ENCODE data around the gene TMUB2. TPM values are rescaled to one million over a fixed set of nuclear protein-coding genes. Genes with fewer than 3 reads are reported as not detected.

Gene TMUB2
- total and polyA plus RNA-seq, 2 of the 13 experiments (the other 11 are each of a cell fraction or from before 2014, with no cell fraction given), result 26.9 to 50.8 TPM

DNA sequence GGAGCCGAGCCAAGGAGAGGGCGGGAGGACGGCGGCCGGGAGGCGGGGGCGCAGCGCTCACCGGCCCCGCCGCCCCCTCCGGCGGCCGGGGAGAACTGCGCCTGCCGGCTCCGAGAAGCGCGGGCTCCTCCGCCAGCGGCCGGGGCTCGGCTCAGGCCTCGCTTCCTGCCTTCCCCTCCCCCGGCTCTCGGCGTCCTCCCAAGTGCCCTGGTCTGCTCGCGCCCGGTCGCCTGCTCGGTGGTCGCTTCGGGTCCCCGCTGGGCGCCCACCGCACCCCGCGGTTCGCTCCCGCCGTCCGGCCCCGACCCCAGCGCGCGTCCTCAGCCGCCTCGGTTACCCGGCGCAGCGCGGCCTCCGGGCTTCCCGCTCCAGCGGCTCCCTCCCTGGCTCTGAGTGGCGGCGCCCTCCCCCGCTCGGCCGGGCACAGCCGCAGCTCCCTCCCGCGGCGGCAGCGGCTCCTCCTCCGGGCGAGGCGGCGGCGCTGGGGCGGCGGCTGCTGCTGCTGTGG is 32.4 kb downstream of the TMUB2 start (continued):
- TF ChIP-seq, protein P1, sequence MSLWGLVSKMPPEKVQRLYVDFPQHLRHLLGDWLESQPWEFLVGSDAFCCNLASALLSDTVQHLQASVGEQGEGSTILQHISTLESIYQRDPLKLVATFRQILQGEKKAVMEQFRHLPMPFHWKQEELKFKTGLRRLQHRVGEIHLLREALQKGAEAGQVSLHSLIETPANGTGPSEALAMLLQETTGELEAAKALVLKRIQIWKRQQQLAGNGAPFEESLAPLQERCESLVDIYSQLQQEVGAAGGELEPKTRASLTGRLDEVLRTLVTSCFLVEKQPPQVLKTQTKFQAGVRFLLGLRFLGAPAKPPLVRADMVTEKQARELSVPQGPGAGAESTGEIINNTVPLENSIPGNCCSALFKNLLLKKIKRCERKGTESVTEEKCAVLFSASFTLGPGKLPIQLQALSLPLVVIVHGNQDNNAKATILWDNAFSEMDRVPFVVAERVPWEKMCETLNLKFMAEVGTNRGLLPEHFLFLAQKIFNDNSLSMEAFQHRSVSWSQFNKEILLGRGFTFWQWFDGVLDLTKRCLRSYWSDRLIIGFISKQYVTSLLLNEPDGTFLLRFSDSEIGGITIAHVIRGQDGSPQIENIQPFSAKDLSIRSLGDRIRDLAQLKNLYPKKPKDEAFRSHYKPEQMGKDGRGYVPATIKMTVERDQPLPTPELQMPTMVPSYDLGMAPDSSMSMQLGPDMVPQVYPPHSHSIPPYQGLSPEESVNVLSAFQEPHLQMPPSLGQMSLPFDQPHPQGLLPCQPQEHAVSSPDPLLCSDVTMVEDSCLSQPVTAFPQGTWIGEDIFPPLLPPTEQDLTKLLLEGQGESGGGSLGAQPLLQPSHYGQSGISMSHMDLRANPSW (CRISPR knock-in tag; IDR thresholded peaks at IDR 0.05; ENCODE audit: borderline replicate concordance), result no peak
- TF ChIP-seq, protein P2, sequence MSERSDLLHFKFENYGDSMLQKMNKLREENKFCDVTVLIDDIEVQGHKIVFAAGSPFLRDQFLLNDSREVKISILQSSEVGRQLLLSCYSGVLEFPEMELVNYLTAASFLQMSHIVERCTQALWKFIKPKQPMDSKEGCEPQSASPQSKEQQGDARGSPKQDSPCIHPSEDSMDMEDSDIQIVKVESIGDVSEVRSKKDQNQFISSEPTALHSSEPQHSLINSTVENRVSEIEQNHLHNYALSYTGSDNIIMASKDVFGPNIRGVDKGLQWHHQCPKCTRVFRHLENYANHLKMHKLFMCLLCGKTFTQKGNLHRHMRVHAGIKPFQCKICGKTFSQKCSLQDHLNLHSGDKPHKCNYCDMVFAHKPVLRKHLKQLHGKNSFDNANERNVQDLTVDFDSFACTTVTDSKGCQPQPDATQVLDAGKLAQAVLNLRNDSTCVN (CRISPR knock-in tag; IDR thresholded peaks at IDR 0.05; ENCODE audit: borderline replicate concordance), result no peak
- TF ChIP-seq, protein P3, sequence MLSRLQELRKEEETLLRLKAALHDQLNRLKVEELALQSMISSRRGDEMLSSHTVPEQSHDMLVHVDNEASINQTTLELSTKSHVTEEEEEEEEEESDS (CRISPR knock-in tag; IDR thresholded peaks at IDR 0.05; ENCODE audit: borderline replicate concordance), result 0 out of 2 replicates have a peak, but pooled peaks have one; percentile 10
- TF ChIP-seq ZNF788 (CRISPR knock-in tag; IDR thresholded peaks at IDR 0.05; ENCODE audit: borderline replicate concordance), result no peak
- TF ChIP-seq MAF1 (CRISPR knock-in tag; IDR thresholded peaks at IDR 0.05; ENCODE audit: borderline replicate concordance), result no peak
- TF ChIP-seq SNAPC2 (CRISPR knock-in tag; IDR thresholded peaks at IDR 0.05), result no peak
- TF ChIP-seq, protein P4, sequence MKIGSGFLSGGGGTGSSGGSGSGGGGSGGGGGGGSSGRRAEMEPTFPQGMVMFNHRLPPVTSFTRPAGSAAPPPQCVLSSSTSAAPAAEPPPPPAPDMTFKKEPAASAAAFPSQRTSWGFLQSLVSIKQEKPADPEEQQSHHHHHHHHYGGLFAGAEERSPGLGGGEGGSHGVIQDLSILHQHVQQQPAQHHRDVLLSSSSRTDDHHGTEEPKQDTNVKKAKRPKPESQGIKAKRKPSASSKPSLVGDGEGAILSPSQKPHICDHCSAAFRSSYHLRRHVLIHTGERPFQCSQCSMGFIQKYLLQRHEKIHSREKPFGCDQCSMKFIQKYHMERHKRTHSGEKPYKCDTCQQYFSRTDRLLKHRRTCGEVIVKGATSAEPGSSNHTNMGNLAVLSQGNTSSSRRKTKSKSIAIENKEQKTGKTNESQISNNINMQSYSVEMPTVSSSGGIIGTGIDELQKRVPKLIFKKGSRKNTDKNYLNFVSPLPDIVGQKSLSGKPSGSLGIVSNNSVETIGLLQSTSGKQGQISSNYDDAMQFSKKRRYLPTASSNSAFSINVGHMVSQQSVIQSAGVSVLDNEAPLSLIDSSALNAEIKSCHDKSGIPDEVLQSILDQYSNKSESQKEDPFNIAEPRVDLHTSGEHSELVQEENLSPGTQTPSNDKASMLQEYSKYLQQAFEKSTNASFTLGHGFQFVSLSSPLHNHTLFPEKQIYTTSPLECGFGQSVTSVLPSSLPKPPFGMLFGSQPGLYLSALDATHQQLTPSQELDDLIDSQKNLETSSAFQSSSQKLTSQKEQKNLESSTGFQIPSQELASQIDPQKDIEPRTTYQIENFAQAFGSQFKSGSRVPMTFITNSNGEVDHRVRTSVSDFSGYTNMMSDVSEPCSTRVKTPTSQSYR (CRISPR knock-in tag; IDR thresholded peaks at IDR 0.05; ENCODE audit: borderline replicate concordance), result peak; percentile 31; the same call in 1 of the 2 replicates
- TF ChIP-seq, protein P5, sequence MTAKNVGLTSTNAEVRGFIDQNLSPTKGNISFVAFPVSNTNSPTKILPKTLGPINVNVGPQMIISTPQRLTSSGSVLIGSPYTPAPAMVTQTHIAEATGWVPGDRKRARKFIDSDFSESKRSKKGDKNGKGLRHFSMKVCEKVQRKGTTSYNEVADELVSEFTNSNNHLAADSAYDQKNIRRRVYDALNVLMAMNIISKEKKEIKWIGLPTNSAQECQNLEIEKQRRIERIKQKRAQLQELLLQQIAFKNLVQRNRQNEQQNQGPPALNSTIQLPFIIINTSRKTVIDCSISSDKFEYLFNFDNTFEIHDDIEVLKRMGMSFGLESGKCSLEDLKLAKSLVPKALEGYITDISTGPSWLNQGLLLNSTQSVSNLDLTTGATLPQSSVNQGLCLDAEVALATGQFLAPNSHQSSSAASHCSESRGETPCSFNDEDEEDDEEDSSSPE (CRISPR knock-in tag; IDR thresholded peaks at IDR 0.05), result peak; percentile 26; the same call in 1 of the 2 replicates
- no peak for TF ChIP-seq ZFP41 (CRISPR knock-in tag; IDR thresholded peaks at IDR 0.05; ENCODE audit: borderline replicate concordance)
- TF ChIP-seq ZNF614 (CRISPR knock-in tag; IDR thresholded peaks at IDR 0.05; ENCODE audit: borderline replicate concordance), result no peak
- TF ChIP-seq AGO2 (optimal IDR thresholded peaks at IDR 0.05; ENCODE audit: low read depth, low read length), result peak; percentile 90
- no peak for TF ChIP-seq ZNF878 (CRISPR knock-in tag; IDR thresholded peaks at IDR 0.05)
- TF ChIP-seq, protein P6, sequence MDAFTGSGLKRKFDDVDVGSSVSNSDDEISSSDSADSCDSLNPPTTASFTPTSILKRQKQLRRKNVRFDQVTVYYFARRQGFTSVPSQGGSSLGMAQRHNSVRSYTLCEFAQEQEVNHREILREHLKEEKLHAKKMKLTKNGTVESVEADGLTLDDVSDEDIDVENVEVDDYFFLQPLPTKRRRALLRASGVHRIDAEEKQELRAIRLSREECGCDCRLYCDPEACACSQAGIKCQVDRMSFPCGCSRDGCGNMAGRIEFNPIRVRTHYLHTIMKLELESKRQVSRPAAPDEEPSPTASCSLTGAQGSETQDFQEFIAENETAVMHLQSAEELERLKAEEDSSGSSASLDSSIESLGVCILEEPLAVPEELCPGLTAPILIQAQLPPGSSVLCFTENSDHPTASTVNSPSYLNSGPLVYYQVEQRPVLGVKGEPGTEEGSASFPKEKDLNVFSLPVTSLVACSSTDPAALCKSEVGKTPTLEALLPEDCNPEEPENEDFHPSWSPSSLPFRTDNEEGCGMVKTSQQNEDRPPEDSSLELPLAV (CRISPR knock-in tag; conservative IDR thresholded peaks at IDR 0.05; ENCODE audit: low read depth), result no peak
- TF ChIP-seq HDAC1 (CRISPR knock-in tag; IDR thresholded peaks at IDR 0.05), result no peak
- no peak for TF ChIP-seq ZNF430 (CRISPR knock-in tag; IDR thresholded peaks at IDR 0.05)
- TF ChIP-seq SIN3A (IDR thresholded peaks at IDR 0.05; ENCODE audit: borderline replicate concordance, low read depth, low read length), result peak; percentile 35; the same call in 1 of the 2 replicates
- TF ChIP-seq, protein P7, sequence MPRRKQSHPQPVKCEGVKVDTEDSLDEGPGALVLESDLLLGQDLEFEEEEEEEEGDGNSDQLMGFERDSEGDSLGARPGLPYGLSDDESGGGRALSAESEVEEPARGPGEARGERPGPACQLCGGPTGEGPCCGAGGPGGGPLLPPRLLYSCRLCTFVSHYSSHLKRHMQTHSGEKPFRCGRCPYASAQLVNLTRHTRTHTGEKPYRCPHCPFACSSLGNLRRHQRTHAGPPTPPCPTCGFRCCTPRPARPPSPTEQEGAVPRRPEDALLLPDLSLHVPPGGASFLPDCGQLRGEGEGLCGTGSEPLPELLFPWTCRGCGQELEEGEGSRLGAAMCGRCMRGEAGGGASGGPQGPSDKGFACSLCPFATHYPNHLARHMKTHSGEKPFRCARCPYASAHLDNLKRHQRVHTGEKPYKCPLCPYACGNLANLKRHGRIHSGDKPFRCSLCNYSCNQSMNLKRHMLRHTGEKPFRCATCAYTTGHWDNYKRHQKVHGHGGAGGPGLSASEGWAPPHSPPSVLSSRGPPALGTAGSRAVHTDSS (CRISPR knock-in tag; conservative IDR thresholded peaks at IDR 0.05), result 0 out of 2 replicates have a peak, but pooled peaks have one; percentile 22

Data from HepG2 (cell line).